ENCODE measurements around the gene GMDS.

GMDS gene

GRCh38 chr6:2086326-2086965 is 159.0 kb downstream of the GMDS start:
- no peak for DNase-seq

- DNase-seq = no peak
These were observed 159.7 kb downstream of the GMDS start for GRCh38 chr6:2085657-2086056.

DNA sequence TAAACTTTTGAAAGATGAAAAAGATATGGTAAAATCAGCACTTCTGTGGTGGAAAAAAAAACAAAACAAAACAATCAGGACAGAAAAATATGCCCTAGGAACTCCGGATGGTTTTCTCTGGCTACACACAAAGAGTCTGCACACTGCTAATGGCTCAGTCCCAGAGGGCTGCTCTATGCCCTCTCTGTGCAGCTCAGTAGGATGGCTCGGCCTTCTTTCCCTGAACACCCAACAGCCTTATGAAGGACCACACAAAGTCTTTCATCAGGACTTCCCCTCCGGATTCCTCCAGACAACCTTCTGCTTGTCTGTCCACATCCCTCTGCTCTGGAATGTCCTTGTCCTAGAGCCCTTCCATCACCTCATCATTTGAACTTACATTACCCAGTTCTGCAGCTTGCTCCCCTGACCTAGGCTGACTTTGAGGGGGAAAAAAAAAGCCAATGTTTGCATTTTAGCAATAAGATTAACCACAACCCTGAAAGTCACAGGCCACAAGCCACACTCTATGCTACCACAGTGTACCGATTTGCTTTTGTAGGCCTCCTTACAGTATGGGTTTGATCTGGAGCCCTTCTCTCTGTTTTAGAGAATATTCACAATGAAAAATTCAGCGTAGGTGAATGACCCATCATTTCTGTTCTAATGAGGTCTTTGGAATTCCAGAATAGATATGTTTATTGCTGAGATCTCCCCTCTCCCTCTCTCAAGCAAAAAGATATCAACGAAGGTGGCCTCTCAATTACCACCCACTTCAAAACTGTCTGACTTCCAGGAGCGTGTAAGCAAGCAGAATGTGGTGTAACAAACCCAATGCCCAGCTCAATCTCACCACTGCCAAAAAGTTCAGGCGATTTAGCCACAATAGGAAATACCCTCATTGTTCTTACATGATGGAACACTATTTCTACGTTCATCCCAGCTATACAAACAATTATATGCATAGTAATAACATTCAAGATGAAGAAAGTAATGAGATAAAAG is 164.0 kb downstream of the GMDS start:
- no peak for DNase-seq

GRCh38 chr6:2078888-2079287 is 166.5 kb downstream of the GMDS start:
- no peak for DNase-seq

DNA sequence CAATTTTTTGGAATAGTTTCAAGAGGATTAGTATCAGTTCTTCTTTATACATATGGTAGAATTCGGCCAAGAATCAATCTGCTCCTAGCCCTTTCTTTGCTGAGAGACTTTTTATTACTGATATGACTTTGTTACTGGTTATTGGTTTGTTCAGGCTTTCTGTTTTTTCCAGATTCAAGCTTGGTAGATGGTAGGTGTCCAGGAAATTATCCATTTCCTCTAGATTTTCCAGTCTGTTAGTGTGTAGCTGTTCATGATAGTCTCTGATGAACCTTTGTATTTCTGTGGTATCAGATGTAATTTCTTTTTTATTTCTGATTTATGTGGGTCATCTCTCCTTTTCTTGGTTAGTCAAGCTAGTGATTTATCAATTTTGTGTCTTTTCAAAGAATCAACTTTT is 167.6 kb downstream of the GMDS start:
- DNase-seq = no peak

GRCh38 chr6:2073476-2073875 is 171.9 kb downstream of the GMDS start:
- DNase-seq = no peak

- no peak for DNase-seq
These were observed 173.0 kb downstream of the GMDS start for GRCh38 chr6:2072453-2072852.

GRCh38 chr6:2063547-2063946 is 181.9 kb downstream of the GMDS start:
- DNase-seq = no peak

GRCh38 chr6:2061880-2062279 is 183.5 kb downstream of the GMDS start:
- DNase-seq = no peak

DNA sequence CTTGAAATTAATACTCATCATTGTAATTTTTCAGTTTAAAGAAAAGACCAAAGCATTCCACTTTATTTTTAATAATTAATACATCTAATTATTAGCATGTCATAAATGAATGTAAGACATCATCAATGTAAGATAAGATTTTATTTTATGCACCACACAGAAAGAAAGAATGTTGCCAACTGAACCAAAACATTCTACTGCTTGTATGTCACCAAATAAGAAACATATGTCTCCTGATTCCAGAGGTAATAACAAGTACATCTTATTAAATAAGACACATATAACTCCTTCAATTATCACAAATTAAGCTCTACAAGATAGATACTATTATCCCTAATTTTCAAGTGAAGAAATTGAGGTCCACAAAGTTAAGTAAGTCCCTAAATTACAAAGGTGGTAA is 189.5 kb downstream of the GMDS start:
- DNase-seq = no peak

DNA sequence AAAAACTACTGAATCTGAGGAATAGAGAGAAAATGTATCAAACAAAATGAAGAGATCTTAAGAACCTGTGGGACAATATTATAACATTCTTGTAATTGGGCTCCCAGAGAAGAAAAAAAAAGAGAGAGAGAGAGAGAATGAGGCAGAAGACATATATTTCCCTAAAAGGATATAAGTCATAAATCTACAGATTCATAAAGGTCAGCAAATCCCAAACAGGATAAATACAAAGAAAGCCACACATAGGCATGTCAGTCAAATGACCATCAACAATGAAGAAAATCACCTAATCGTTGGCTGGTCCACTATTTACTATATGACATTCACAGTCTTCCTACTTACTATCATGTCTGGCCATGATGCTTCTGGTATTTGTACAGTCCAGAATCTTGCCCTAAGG is 190.3 kb downstream of the GMDS start:
- no peak for DNase-seq

DNA sequence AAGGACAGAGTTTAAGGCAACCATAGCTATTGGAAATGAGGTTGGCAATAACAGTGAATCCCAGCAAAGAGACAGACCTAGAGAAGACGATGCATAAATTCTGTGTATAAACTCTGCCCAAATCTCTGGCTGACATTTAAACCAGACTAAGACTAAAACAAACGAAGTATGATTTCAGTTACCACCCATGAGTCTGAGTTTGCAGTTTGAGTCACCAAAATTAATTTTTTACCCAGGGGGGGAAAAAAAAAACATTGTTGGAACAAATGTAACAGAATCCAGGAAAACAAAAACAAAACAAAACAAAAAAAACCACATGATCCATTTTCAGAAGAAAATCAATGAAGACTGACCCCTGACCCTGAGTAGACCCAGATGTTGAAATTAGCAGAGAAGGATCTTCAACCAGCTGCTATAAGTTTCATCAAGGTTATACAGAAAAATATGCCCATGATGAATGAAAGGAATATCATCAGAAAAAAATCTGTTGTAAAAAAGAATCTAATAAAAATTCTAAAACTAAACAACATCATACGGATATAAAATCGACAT is 190.8 kb downstream of the GMDS start:
- DNase-seq = no peak

DNA sequence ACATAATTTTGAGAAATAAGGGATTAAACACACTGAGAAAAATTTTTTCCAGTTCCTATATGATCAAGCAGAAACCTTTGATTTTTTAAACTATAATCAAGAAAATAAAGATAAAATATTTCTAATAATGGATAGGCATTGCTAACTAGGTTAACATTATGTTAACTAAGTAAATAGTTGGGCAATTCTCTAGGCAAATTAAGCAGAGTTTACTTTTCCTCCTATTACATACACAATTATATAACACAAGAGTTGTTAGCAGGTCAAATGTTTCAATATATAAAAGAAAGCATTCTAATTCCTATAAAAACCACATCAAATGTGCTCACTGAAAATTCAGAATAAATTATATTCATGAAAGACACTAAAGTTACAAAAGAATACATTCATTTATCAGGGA is 191.7 kb downstream of the GMDS start:
- DNase-seq = no peak

DNA sequence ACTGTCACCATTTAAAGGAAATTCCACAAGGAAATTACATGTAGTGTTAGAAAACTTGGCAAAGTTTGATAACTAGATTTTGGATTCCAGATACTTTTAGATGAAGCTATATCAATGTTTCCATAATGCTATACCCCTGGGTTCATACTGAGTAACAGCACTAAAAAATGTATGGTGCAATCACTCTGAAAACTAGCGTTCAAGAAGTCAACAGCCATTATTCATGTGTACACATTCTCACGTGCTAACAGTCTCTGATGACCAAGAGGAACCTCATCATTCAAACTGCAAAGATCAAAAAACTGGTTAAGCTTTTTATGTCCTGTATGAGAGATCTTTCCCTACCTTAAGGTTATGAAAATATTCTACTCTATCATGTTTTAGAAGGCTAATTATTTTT is 197.6 kb downstream of the GMDS start:
- DNase-seq = no peak

GRCh38 chr6:2044192-2044591 is 201.2 kb downstream of the GMDS start:
- no peak for DNase-seq

GRCh38 chr6:2042956-2043648 is 202.3 kb downstream of the GMDS start:
- DNase-seq = no peak

- DNase-seq = no peak
These were observed 207.3 kb downstream of the GMDS start for GRCh38 chr6:2038092-2038491.

- DNase-seq = no peak
These were observed 208.0 kb downstream of the GMDS start for GRCh38 chr6:2037237-2037926.

DNA sequence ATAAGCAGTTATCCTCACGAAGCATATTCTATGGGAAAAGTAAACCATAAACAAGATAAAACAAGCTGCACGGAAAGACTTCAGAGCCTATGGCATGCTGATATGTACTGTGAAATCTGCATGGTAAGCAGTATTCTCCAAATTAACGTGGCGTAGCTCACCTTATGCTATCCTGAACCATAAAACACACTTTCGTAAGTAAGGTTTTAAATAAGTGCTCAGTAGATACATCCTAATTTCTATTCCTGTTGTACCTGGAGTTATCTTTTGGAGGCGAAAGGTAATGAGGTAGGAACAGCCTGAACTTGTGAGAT is 208.7 kb downstream of the GMDS start:
- DNase-seq = no peak

DNA sequence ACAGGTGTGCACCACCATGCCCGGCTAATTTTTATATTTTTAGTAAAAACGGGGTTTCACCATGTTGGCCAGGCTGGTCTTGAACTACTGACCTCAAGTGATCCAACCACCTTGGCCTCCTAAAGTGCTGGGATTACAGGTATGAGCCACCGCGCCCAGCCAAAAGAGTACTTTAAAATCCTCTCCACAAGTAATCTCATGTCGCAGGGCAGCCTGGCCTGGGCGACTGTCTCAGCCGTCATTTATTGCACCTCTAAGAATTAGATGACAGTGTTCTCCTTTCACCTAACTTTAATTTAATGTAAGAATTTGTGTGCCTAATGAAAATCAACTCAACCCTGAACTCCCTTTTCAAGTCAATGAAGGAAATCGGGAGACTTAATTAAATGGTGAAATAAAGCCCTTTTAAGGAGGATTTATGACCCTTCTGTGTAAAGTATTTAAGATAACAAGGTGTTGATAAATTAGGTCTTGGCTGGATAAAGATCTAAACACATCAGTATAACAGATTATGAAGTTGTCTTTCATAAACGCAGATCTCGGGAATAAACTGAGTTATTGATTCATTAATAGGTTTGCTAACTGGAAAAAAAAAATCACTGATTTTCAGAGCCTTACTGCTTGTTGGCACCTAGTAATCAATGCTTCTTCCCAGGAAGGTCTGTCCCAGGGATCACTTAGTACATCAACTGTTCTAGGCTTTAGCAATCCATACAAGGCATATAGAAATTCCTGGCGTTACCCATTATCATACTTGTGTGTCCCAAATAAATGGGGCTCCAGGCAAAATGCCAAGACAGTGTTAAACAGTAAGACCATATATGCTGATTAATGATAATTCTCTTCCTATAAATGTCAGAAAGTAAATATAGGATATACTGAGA is 209.3 kb downstream of the GMDS start:
- no peak for DNase-seq

GRCh38 chr6:2035046-2035445 is 210.4 kb downstream of the GMDS start:
- no peak for DNase-seq

DNA sequence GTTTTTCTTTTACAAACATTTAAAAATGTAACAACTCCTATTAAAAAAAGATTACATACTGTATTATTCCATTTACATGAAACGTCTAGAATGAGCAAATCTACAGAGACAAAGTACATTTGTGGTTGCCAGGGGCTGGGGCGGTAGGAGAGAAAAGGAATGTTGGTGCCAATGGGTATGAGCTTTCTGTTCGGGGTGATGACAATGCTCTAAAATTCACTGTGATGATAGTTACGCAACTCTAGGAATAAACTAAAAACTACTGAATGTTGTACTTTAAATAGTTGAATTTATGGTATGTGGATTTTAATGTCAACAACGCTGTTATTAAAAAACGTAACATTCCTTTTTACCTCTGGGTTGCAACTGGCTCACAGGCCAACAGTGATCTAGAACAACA is 211.1 kb downstream of the GMDS start:
- no peak for DNase-seq
